Hematopoietic multipotent progenitor cell treated with erythropoietin and hydrocortisone succinate and interleukin-3 and kit ligand, for 6 days (in vitro differentiated cells): ENCODE measurements around the gene VKORC1.
A peak's percentile ranks its signal among the peaks of the same experiment; 100 is the strongest.

Experiments used
- DNase-seq: peaks from one replicate; pipeline ENCODE4 v3.0.0-alpha.2; 2015

The VKORC1 gene

DNA sequence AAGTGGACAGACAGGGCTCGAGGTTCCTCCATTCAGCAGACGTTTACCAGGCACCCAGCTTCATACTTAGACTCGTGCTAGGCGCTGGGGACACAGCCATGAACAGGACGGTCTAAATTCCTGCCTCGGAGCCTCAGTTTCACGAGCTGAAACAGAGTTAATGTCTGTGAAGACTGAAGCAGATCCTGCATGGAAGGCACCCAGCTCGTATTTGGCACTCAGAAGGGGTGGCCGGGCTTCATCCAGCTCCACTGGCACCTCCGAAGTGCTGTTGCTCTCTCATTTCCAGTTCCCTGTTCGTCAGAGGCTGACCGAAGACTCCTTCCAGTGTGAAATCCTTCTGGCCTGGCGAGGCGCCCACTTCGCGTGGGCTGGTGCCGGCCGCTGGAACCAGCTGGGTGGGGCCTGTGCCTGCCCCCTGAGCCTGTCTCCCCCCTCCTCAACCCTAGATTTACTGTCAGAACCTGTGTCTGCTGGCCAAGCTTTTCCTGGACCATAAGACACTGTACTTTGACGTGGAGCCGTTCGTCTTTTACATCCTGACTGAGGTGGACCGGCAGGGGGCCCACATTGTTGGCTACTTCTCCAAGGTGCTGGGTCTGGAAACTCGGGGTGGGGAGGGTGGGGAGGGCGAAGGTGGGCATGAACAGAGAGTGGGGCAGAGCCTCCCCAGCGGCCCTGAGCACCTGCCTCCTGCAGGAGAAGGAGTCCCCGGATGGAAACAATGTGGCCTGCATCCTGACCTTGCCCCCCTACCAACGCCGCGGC is 35.2 kb upstream of the VKORC1 start:
- DNase-seq, result peak; percentile 42

GRCh38 chr16:31128711-31129567 is 34.3 kb upstream of the VKORC1 start:
- peak; percentile 97 for DNase-seq

DNA sequence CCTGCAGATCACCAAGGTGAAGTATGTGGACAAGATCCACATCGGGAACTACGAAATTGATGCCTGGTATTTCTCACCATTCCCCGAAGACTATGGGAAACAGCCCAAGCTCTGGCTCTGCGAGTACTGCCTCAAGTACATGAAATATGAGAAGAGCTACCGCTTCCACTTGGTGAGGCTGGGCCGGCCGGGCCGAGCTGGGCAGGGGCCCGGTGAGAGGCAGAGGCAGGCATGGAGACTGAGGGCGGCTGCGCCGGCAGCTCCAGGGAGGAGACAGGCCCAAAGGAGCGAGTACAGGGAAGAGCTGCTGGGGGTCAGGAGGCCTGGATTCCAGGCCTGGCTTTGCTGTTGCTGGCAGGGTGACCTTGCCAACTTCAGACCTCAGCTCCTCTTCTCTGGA is 32.6 kb upstream of the VKORC1 start:
- no peak for DNase-seq

DNA sequence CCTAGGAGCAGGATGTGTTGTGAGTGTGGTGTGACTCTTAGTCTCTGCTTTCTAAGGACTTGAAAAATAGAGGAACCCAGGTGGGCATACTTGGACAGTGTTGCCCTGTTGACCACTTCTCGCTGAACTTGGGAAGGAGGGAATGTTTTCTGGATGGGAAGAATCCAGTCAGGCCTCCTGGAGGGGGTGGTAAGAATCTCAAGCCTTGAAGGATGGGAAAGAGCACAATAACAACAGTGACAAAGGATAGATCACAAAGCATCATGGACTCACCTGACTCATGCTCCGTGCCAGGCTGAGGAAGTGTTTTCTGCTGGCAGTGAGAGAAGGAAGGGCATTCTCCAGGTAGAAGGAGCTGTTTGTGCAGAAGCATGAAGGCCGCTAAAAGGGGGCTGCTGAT is 31.2 kb upstream of the VKORC1 start:
- DNase-seq, result no peak

- DNase-seq, result no peak
These were observed 25.5 kb upstream of the VKORC1 start for GRCh38 chr16:31120129-31120528.

DNA sequence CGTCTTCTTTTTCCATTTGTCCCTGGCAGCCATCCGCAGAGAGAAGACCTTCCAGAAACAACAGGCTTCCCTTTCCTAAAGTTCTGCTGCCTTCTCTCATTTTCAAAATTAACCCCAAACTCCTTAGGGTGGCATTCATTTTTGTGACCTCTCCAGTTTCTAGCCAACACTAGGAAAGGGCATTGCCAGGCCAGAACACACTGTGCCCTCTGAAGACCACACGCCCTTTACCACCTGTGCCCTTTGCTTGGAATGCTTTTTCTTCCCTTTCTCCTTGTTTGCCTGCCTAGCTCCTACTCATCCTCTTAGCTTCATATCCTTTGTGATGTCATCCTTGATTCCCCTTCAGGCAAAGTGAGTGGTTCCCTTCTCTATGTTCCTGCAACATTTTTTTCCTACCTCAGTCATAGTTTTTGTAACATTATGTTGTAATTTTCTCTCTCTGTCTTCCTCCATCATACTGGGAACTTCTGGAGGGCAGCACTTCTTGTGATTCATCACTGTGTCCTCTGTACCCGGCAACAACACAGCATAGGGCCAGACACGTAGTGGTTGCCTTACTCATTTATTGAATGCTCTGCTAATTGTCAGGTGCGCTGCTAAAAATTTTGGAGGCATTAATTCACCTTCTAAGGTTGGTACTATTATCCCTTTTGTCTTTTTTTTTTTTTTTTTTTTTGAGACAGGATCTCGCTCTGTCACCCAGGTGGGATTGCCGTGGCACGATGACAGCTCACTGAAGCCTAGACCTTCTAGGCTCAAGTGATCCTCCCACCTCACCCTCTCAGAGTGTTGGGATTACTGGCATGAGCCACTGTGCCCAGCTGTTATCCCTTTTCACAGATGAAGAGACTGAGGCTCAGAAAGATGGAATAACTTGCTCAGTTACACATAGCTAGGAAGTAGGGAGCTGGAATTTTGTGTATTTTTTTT is 23.9 kb upstream of the VKORC1 start:
- DNase-seq, result peak; percentile 7

DNA sequence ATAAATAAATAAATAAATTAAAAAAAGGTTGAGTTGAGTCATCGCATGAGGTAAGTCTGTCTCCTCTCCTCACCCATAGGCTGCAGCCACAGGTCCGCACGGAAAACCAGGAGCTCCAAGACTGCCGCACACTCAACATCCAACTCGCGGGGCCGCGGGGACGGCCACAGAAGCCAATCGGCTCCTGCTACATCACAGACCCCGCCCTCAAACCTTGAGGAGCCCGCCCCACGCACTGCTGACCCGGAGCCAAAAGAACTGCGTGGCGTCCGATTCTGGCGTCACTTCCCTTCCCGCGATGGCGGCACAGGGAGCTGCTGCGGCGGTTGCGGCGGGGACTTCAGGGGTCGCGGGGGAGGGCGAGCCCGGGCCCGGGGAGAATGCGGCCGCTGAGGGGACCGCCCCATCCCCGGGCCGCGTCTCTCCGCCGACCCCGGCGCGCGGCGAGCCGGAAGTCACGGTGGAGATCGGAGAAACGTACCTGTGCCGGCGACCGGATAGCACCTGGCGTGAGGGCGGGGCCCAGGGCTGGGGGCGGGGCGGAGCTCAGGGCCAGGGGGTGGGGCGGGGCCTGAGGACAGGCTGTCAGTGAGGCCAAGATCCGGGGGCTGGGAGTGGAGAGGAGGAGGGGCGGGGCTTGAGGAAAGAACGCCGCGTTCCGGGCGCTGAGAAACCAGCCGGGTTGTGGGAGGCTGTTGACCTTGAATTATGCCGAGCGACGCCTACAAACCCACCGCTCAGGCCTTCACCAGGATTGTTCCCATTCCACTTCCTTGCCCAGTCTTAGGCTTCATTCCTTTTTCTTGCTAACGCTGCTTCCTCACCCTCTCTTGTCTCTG is 23.0 kb upstream of the VKORC1 start, which contains the start of gene KAT8:
Gene KAT8 (plus strand): TSS at position 281 of the 839 bp plus-strand sequence. CDS start 18 bp downstream, at position 299.
- peak; percentile 100 for DNase-seq

DNA sequence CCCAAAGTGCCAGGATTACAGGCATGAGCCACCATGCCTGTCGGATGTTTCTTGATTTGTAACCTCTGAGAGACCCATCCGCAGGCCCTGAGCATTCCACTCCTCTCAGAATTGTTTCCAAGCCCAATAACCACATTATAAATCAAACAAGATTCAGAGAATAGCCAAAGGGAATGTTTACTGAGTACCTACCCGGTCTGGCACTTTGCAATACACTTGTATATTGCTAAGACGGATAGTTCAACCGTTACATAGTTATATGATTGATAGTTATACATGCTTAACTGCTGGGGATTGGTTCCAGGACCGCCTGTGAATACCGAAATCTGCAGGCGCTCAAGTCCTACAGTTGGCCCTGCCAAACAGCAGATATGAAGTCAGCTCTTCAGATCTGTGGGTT is 19.9 kb upstream of the VKORC1 start:
- DNase-seq, result no peak

- DNase-seq, result peak; percentile 65
These were observed 18.8 kb upstream of the VKORC1 start for GRCh38 chr16:31113121-31114120.

DNA sequence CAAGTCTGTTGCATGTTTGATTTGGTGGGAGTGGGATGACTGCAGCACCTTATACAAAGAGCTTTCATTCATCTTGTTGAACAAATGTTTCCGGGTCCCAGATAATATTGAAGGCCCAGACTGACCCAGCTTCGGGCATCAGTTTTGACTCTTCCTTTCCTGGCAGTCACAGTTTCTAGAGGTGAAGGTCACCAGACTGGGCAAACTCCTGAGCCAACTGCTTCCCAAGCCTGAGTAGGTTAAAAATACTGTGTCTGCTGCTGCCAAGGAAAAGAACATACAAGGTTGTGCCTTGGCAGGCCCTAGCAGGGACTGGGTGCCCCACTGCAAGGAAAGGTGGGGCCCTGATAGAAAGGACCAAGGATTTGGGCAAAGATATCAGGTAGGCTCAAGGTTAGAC is 18.1 kb upstream of the VKORC1 start:
- DNase-seq, result no peak

GRCh38 chr16:31111881-31112466 is 17.4 kb upstream of the VKORC1 start:
- no peak for DNase-seq

- DNase-seq, result no peak
These were observed 15.8 kb upstream of the VKORC1 start for GRCh38 chr16:31110106-31111034.

- no peak for DNase-seq
These were observed 15.0 kb upstream of the VKORC1 start for GRCh38 chr16:31109622-31110021.

GRCh38 chr16:31108794-31109558 is 14.4 kb upstream of the VKORC1 start:
- DNase-seq, result no peak

DNA sequence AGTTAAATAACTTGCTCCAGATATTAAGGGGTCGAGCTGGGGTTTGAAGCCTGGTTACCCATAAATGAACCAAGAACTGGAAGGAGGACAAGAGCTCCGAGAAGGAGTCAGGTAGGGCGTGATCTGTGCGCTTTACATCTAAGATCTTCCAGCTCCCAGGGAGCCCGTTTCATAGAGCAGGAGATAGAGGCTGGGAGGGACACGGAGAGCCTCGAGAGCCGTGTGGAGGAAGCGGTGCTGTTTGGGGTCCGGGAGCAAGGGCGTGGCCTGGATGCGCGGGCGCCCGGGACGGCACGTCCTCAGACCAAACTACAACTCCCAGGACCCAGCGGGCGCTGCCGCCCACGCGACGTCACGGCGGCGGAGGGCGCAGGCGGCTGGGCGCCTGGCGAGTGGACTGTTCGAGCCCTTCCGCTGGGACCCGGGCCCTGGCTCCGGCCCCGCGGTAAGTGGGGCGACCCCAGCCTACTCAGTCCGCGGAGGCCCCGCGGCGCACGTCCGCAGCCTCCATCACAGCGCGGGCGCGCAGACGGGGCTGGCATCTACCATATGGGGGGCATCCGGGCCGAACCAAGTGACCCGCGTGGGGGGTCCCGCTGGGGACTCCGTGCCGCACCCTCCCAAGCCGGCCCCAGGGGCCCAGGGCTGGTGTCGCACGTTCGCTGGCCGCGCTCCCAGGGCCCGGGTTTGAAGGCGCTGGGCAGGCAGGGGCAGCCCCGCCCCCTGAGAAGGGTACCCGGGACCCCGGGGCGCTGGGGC is 13.6 kb upstream of the VKORC1 start, which contains the start of gene BCKDK:
Gene BCKDK (plus strand): TSS at position 352 of the 759 bp plus-strand sequence. CDS start 838 bp downstream, outside the sequence.
- DNase-seq, result peak; percentile 85

GRCh38 chr16:31107465-31107867 is 12.9 kb upstream of the VKORC1 start:
- DNase-seq, result no peak
